ENCODE measurements around the gene CXCR5. TPM values are rescaled to one million over a fixed set of nuclear protein-coding genes. Genes with fewer than 3 reads are reported as not detected.

Gene CXCR5
- total RNA-seq, 2 donors from 2014 or later = 0.12 to 0.39 TPM

DNA sequence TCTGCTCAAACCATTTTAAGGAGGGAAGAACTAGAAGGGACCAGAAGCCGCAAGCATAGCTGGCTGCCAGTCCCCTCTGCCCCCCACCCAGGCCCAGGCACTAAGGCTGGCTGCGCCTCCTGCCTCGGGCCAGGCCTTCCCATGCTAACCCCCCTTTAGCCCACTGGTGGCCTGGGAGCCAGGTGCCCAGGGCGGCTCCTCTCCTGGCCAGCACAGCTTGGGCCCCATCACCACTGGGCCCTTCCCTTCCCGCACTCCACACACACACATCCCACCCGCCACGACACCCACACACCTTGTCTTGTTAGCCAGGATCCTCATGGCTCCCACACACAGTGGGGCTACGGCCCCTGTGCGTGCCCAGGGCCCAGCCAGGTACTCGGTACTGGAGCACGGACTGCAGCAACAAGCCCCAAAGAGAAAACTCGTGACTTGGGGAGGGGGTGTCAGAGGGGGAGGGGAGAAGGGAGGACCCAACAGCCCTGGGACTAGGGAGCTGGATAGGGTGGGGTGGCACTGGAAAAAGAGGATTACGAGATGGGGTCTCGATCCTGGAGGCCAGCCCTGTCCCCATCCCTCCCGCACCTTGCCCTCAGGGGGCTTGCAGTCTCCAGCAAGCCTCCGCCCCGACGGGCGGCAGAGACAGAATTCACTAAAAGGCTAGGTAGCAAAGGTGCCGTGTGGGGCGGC, 26.1 kb downstream of the CXCR5 start:
- intact Hi-C loops (cut with DNase I, micrococcal nuclease) = no loop called here
- no peak for DNase-seq
- no peak for ATAC-seq

DNA sequence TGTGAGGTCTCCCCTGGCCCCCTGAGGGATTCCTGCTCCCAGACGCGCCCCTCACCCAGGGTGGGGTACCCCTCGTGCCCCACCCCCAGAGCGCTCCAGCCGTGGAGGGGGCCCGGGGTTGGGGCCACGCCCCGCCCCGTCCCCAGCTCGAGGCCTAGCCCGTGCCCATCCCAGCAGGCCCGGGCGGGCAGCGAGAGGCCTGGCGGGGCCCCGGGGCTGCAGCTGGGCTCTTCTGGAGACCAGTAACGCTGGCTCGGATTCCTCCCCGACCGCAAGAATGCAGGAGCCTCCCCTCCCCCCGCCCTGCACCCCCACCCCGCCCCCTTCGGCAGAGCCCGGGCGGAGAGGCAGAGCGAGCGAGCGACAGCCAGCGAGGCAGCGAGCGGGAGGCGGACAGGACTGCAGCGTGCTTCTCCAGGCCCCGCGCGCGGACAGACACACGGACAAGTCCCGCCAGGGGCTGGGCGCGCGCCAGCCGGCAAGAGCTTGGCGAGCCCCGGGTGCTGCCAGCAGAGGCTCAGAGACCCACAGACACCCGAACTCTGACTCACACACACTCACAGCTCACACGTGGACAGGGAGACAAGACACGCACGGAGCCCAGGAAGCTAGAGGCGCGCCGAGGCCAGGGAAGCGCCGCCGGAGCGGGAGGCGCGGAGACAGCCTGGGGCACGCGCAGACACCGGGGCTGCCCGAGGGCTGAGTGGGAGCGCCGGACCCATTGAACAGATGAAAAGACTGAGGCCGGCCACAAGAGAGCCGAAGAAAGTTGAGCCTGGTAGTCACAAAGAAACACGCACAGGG, 26.8 kb downstream of the CXCR5 start:
- intact Hi-C loops (cut with DNase I, micrococcal nuclease) = no loop called here
- ATAC-seq (peak; percentile 11), DNase-seq (peak; percentile 66 to 75)

DNA sequence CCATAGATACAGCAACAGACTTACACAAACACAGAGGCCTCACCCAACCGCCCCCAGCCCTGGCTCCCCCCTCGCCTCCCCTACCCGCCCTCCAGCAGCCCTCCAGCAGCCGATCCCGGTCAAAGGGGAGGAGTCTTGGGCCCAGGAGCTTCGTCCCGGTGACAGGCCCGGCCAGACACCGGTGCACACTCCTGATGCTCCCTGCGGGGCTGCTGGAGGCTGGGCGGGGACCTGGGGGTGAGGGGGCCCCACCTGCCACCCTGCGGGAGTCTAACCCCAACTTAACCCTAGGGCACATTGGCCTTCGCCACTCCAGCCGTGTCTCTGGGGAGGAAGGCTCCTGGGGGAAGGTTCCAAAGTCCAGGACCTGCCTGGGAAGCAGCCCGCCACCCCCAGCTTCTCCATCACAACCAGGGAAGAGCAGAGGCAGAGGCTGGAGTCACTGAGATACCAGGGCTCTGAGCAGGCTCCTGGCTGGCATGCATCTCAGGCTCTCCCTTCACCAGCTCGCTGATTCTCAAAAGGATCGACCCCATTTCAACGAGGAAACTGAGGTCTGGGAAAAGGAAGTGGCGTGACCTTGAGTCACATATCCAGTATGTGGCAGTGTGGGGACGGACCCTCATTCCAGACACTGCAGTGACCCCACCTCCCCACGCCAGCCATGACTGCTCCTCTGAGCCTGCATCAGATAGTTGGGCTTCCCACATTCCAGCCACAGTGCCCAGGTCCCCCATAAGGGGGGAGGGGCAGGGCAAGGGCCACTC, 27.6 kb downstream of the CXCR5 start:
- ATAC-seq (peak; percentile 38), DNase-seq (peak; percentile 63)
- intact Hi-C loops (cut with DNase I, micrococcal nuclease) = no loop called here

DNA sequence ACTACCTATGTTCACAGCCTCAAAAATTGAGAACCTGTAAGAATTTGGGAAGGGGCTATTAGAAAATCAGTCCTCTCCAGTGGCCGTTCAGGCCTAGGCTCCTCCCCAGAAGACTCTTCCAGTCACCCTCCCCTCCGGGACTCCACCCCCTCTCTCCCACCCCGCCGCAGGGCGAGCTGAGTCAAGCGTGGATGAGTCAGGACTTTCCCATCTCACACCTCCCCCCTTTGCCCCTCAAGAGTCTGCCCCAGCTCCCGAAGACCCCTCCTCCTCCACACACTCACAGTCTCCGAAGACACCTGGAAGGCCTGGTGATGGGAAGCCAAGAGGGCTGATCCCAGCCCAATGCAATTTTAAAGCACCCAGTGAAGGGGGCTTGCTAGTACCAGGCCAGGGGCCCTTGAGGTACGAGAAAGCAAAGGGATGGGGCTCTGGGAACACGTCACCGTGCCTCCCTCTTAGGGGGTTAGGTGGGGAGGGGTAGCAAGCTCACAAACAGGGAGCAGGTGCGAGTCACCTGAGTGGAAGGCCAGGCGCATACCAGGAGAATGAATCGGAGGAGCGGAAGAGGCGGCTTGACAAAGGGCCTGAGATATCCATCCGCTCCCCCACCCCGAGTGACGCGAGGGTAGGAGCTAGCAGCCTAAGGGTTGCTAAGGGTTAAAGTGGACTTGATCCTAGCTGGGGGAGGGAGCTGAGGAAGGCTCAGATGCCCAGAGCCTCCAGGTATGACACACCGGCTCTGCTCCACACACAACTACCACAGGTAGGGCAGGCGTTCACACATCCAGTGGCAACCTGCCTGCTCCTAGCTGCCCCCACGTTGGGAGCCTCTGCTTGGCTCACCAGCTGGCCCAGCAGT, 28.4 kb downstream of the CXCR5 start:
- intact Hi-C loops (cut with DNase I, micrococcal nuclease) = no loop called here
- ATAC-seq (peak; percentile 34), DNase-seq (peak; percentile 72 to 91)

DNA sequence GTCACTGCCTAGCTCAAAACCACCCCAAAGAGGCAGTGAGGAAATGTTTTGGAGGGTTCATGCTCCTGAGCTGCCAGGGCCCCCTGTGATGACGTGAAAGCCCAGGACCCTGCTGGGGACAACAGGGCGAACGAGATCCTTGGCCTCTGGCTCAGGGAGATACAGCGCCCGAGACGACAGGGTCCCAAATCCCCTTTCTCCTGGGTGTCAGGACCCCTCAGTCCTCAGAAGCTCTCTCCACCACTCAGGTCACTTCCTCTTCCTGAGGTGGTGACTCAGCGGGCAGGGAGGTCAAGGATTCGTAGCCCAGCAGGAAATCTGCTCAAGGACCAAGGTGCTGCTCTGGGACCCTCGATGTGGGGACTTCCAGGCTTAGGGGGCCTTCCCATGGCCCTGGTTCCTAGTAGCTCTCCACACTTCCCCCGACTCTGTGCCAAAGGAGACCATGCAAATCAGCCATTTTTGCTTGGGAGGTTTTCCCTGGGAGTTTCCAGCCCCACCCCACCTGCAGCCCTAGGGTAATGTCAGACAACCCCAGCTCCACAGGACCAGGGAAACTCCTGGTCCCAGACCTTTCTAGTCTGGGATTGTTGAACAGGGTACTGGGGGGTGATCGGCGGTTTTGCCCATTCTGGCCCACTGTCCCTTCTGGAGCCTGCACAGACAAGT, 29.2 kb downstream of the CXCR5 start:
- DNase-seq (peak in 1 of 2 donors; percentile 67), ATAC-seq (peak; percentile 16)
- intact Hi-C loops (cut with DNase I, micrococcal nuclease) = no loop called here

DNA sequence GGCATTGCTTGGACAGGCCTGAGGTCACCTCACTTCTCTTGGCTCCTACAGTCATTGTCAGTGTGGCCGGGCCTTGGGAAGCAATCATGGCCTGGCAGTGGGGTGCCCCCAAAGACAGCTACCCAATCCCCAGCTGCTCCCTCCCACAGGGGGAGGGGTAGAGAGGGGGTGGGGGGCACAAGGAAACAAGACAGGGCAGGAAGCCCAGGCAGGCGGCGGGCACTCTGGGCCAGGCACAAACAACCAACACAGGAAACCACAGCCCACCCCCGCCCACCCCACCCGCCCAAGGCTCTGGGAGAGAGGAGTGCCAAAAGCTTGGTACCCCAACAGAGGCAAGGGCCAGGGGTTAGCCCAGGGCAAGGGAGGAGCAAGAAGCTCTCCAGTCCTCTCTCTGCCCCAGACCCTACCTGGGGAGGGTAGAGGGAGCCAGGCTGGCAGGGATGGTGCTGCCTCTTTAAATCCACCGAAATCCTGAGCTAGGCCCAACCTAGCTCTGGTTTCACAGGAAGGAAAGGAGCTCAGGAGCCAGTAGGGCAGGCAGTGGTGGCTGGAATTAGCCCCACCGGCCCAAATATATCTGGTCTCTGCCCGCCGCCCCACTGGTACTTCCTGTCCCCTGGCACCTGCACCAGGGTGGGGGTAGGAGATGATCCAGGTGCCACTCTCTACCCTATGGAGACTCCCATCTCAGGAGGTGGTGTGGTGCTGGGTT, 29.9 kb downstream of the CXCR5 start:
- intact Hi-C loops (cut with DNase I, micrococcal nuclease) = no loop called here
- no peak for DNase-seq
- no peak for ATAC-seq

DNA sequence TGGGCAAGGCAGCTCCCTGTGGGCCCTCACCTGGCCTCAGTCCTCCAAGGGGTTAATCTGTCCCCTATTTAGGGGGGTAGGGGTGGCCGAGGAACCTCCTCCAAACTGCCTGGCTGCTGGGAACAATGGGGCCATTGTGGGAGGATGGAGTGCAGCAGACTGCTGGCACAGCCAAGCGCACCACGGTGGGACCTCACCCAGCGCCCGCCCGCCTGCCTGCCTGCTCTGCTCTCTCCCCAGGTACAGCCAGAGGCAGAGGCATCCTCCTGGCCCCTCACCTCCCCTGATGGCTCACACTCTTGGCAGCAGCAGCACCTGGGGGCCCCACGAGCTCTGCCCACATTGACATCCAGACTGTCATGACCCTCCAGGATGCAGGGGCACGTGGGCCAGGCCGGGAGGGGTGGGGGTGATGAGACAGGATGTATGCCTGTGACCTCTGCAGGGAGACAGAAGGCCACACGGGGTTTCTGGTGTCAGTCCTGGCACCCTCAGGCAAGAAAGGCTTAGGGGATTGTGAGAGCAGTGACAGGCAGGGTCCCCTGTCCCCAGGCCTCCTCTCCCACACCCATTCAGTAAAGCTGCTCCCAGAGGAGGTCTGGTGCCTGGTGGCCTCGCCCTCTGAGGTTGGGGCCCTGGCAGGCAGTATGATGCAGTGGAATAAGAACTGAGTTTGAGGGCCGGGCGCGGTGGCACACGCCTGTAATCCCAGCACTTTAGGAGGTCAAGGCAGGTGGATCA, 30.7 kb downstream of the CXCR5 start:
- DNase-seq (peak; percentile 61 to 71), ATAC-seq (peak; percentile 11)
- intact Hi-C loops (cut with DNase I, micrococcal nuclease) = no loop called here

DNA sequence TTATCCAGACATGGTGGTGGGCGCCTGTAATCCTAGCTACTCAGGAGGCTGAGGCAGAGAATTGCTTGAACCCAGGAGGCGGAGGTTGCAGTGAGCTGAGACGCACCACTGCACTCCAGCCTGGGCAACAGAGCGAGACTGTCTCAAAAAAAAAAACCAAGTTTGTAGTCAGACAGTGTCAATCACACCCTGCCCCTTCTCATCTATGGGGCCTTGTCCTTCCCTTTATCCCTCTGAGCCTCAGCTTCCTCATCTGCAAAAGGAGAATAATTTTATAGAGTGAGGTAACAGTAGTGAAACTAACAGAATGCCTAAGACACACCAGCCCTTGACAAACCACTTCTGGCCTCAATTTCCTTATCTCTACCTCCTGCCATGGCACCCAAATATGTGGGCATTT, 31.3 kb downstream of the CXCR5 start:
- DNase-seq (no peak), ATAC-seq (no peak)
- intact Hi-C loops (cut with DNase I, micrococcal nuclease) = no loop called here

DNA sequence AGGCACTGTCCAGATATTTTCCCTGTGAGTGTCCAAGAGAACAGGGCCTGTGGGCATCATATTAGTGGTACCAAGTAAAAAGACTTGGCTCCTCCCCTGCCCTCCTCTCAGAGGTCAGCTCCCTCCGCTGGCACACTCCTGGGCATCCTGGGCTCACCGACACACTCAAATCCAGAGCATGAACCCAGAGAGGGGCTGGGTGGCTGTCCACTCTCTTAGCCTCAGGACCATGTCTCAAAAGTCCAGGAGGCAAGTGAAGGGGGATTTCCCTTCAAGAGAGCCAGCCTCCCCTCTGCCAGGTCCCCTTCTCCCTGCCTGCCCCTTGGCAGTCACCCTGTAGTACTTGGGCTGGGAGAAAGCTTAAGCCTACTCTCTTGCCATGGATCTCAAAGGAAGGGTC, 31.7 kb downstream of the CXCR5 start:
- intact Hi-C loops (cut with DNase I, micrococcal nuclease) = no loop called here
- DNase-seq = no peak
- ATAC-seq = no peak

DNA sequence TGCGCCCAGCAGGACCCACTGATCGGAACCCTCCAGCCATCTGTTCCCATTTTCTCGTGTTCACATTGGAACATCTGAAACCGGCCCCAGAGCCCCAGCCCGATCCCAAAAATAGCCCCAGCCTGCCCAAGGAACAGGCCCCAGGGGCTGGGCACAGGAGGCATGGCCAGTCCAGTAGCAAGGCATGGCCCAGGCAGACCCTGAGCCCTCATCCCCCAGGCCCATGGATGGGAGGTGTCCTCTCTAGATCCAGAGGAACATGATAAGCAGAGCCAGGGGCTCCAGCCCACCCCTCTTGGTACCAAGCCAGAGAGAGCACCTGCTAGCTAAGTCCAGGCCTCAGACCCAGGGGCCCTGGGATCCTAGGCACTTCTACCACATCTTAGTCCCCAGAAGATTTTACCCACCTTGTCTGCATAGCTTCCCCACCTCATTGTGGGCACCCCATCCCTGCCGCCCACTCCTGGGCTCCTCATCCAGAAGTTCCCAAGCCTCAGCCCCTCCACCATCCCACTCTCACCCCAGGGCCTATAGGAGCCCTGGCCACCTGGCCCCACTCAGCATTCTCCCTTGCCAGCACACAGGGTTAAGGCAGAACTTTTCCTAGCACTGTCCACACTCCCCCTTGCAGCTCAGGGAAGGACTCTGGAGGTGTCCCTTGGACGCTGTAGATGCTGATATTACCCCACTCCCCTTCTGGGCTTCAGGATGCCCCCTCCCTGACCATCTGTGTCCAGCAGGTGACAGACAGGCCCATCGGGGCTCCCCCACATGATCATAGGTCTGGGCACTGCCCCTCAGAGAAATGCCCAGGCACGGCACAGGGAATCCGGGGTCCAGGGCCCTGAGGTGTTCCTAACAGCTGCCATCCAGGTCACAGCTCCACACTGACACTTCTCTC, 32.5 kb downstream of the CXCR5 start:
- DNase-seq (no peak), ATAC-seq (no peak)
- intact Hi-C loops (cut with DNase I, micrococcal nuclease) = no loop called here

DNA sequence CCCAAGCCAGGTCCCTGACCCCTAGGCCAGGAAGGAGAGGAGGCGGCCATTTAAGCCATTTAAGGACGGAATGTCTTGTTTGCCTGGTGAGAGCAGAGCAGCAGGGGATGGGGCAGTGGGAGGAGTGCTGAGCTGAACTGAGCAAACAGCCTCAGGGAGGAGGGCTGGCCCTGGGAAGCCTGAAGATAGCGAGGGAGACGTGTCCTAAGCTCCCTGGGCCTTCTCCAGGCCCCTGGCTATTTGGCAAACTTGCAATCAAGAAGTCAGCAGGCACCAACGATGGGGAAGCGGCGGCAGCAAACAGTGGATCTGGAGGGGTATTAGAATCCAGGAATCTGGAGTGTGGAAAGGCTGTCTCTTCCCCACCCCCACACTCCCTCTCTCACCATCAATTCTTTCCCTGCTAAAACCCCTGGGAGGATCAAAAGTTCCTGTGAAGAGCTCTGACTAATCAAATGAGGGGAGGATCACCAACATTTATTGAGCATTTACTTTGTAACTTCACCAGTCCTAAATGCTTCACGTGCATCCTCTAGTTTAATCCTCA, 33.2 kb downstream of the CXCR5 start:
- DNase-seq = peak in 1 of 2 donors; percentile 73
- intact Hi-C loops (cut with DNase I, micrococcal nuclease) = no loop called here
- no peak for ATAC-seq

DNA sequence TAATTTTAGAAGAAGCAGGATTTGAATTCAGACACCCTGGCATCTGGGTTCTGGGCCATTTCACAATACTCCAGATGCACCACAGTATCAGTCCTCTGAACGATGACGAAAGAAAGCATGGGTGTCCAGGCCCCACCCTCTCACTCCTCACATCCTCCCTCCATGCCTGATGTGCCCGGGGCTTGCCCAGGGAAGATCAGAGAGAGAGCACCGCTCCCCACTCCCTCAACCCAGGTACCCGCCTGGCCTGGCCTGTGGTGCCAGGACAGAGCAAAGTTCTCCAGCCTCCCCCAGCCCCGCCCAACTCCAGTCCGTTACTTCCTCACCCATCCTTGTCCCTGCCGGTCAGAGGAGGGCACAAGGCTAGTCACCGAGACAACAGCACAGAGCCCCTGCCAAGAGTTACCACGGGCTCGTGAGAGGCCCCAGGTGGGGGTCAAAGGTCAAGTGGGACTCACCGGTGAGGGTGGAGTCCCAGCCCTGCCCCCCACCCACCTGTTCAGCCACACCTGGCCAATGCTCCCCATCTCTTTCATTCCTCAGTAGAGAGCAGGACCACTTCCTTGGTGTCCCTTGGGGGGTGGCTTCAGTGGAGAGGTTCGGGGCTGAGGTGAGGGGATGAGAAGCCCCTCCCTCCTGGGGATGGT, 33.9 kb downstream of the CXCR5 start:
- peak; percentile 67 to 87 for DNase-seq
- intact Hi-C loops (cut with DNase I, micrococcal nuclease) = no loop called here
- ATAC-seq = peak; percentile 42

DNA sequence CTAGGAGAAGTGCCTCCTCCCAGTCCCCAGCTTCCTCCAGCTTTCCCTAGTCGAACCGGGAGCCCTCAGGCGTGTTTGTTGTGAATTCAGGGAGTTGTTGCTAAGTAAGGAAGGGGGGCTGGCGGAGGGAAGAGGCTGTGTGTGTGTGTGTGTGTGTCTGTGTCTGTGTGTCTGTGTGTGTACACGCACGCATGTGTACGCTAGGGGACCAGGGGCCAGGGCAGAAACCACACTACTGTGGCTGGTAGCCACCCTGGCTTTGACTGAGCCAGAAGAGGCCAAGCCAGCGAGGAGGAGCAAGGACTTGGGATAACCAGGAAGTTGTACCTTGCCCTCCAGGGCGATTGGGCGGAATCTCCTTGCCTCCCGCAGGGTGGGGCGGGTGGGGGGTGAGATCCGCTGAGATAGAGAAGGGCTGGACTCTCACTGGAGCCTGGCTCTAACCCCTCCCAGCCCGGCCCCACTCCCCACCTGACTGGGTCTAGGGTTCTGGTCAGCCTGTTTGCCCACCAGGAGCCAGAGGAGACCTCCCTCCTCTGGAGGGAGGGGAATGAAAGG, 34.5 kb downstream of the CXCR5 start:
- intact Hi-C loops (cut with DNase I, micrococcal nuclease) = no loop called here
- ATAC-seq (peak; percentile 64), DNase-seq (peak; percentile 91 to 95)

DNA sequence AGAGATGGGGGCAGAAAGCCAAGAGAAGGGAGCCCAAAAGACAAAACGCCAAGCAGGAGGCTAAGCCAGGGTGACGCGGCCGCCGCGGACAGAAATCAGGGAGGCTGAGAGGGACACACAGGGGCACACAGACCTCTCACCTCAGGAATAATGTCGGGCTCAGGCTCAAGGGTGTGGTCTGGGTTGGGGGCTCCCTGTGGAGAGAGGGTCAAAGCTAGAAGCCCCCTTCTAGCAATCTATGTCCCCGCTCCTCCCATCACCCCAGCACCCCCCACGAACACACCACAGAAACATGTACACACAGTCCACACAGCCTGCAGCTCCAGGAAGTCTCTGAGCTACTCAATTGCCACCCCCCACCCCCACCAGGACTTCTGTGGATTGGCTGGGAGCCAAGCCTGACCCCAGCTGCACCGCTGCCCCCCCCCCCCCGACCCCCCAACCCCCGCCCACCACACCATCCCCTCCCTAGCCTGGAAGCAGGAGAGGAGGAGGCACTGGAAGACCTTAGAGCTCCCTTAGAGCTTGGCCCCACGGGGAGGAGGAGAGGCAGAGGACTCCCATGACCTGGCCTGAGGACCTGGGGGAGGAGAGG, 35.1 kb downstream of the CXCR5 start:
- intact Hi-C loops (cut with DNase I, micrococcal nuclease) = no loop called here
- DNase-seq (peak in 1 of 2 donors; percentile 48), ATAC-seq (no peak)
